HepG2 (cell line): ENCODE measurements around the gene WWC2. TPM values are rescaled to one million over a fixed set of nuclear protein-coding genes. Genes with fewer than 3 reads are reported as not detected.

Source experiments
- AHR ChIP-seq: IDR thresholded peaks from 2 replicates; pipeline ENCODE4 v1.6.1; 2018; ENCODE audit warnings: missing genetic modification reagents, missing compliant biosample characterization
- DMAP1 ChIP-seq: IDR thresholded peaks from 2 replicates; pipeline ENCODE4 v1.6.1; 2016
- EED ChIP-seq: sonication (generic); formaldehyde crosslinking; IDR thresholded peaks from 2 replicates; pipeline ENCODE4 v1.5.0; 2020; ENCODE audit warnings: mild to moderate bottlenecking, missing genetic modification reagents
- ELF3 ChIP-seq: IDR thresholded peaks from 2 replicates; pipeline ENCODE4 v1.6.1; 2016; ENCODE audit warnings: missing genetic modification reagents, missing compliant biosample characterization
- GLI4 ChIP-seq: sonication (generic); formaldehyde crosslinking; IDR thresholded peaks from 2 replicates; pipeline ENCODE4 v1.5.1; 2020; ENCODE audit warnings: missing genetic modification reagents, mild to moderate bottlenecking, moderate library complexity, borderline replicate concordance
- KDM4B ChIP-seq: sonication (generic); formaldehyde crosslinking; IDR thresholded peaks from 2 replicates; pipeline ENCODE4 v1.4.0; 2020; ENCODE audit warnings: missing genetic modification reagents
- PRMT3 ChIP-seq: sonication (generic); formaldehyde crosslinking; IDR thresholded peaks from 2 replicates; pipeline ENCODE4 v1.8.1; 2022; ENCODE audit warnings: low read depth, mild to moderate bottlenecking, moderate library complexity, missing genetic modification reagents, borderline replicate concordance
- TAF15 ChIP-seq: fragments of 200-400 bp; formaldehyde crosslinking; IDR thresholded peaks from one replicate; pipeline ENCODE4 v1.6.1; 2018; ENCODE audit warnings: mild to moderate bottlenecking, low read depth, low read length; ENCODE audit not compliant: poor library complexity, severe bottlenecking
- YEATS2 ChIP-seq: sonication (generic); formaldehyde crosslinking; IDR thresholded peaks from 2 replicates; pipeline ENCODE4 v1.4.0; 2020; ENCODE audit warnings: missing genetic modification reagents, borderline replicate concordance
- ZFP36L2 ChIP-seq: sonication (generic); formaldehyde crosslinking; IDR thresholded peaks from 2 replicates; pipeline ENCODE4 v1.4.0; 2020; ENCODE audit warnings: missing genetic modification reagents
- ZNF572 ChIP-seq: sonication (generic); formaldehyde crosslinking; IDR thresholded peaks from 2 replicates; pipeline ENCODE4 v1.5.1; 2020; ENCODE audit warnings: mild to moderate bottlenecking, missing genetic modification reagents
- polyA plus RNA-seq, 8 experiments: library from polyadenylated mRNA; depleted of rRNA in 3 of 8; stranded (reverse) in 7 of 8; unstranded in 1 of 8; fragments of >200 nt; fragmentation: Illumina TruSeq in 4 of 8; extraction: Trizol in 4 of 8; gene quantifications; 2 replicates each; pipeline versions ENCODE4 v1.2.1 to v1.2.3, GENCODE V29; 2011 to 2016; ENCODE audit warnings: low read depth in 4 of 8, missing spikeins in 1 of 8, mixed read lengths in 1 of 8; ENCODE audit not compliant: insufficient read depth in 1 of 8
- total RNA-seq, 5 experiments: library from RNA; depleted of rRNA; stranded (reverse); fragments of >200 nt; fragmentation: Illumina TruSeq; extraction: Trizol; gene quantifications; 2 replicates each; pipeline ENCODE4 v1.2.3, GENCODE V29; 2016; ENCODE audit warnings: low read depth in 1 of 5
- TF ChIP-seq, protein P1 (sequence below): sonication (generic); formaldehyde crosslinking; IDR thresholded peaks from 2 replicates; pipeline ENCODE4 v1.9.0; 2022; ENCODE audit warnings: low read depth, missing genetic modification reagents
- TF ChIP-seq, protein P2 (sequence below): sonication (generic); formaldehyde crosslinking; IDR thresholded peaks from 2 replicates; pipeline ENCODE4 v1.4.0; 2020; ENCODE audit warnings: missing genetic modification reagents
- TF ChIP-seq, protein P3 (sequence below): sonication (generic); formaldehyde crosslinking; IDR thresholded peaks from 2 replicates; pipeline ENCODE4 v1.4.0; 2020; ENCODE audit warnings: low read depth, missing genetic modification reagents
- TF ChIP-seq, protein P4 (sequence below): sonication (generic); formaldehyde crosslinking; IDR thresholded peaks from 2 replicates; pipeline ENCODE4 v1.9.0; 2021; ENCODE audit warnings: missing genetic modification reagents, mild to moderate bottlenecking, borderline replicate concordance
- TF ChIP-seq, protein P5 (sequence below): IDR thresholded peaks from 2 replicates; pipeline ENCODE4 v1.6.1; 2012; ENCODE audit warnings: low read length, improper control_type of control experiment

WWC2 gene
- total and polyA plus RNA-seq, 2 of the 13 experiments (the other 11 are each of a cell fraction or from before 2014, with no cell fraction given), result 40.0 to 50.1 TPM

DNA sequence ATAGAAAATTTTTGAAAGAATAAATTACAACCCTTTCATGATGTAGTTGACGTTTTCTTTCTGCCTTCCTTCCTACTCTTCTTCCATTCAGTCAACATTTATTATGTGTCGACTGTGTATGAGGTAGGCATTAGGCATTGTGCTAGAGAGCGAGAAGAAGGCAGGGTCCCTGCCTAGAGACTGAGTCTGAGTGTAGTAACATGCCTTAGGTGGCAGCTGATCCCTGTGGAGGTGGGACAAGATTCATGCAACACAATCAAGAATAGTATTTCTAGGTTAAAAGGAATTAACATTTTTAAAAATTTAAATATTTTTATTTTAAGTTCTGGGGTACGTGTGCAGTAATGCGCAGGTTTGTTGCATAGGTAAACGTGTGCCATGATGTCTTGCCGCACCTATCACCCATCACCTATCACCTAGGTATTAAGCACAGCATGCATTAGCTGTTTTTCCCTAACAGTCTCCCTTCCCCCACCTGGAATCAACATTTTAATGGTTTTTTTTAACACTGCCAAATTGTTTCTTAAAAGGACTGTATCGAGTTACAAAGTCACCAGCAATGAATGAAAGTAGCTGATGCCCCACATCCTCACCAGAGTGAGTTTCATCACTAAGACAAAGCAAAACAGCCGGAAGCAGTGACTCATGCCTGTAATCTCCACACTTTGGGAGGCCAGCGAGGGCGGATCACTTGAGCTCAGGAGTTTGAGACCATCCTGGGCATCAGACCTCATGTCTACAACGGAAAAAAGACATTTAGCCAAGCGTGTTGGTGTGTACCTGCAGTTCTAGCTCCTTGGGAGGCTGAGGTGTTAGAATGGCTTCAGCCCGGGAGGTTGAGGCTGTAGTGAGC, 84.0 kb downstream of the WWC2 start (continued):
- TF ChIP-seq, protein P1, sequence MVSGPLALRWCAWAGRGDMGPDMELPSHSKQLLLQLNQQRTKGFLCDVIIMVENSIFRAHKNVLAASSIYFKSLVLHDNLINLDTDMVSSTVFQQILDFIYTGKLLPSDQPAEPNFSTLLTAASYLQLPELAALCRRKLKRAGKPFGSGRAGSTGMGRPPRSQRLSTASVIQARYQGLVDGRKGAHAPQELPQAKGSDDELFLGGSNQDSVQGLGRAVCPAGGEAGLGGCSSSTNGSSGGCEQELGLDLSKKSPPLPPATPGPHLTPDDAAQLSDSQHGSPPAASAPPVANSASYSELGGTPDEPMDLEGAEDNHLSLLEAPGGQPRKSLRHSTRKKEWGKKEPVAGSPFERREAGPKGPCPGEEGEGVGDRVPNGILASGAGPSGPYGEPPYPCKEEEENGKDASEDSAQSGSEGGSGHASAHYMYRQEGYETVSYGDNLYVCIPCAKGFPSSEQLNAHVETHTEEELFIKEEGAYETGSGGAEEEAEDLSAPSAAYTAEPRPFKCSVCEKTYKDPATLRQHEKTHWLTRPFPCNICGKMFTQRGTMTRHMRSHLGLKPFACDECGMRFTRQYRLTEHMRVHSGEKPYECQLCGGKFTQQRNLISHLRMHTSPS (CRISPR knock-in tag), result no peak
- TF ChIP-seq, protein P2, sequence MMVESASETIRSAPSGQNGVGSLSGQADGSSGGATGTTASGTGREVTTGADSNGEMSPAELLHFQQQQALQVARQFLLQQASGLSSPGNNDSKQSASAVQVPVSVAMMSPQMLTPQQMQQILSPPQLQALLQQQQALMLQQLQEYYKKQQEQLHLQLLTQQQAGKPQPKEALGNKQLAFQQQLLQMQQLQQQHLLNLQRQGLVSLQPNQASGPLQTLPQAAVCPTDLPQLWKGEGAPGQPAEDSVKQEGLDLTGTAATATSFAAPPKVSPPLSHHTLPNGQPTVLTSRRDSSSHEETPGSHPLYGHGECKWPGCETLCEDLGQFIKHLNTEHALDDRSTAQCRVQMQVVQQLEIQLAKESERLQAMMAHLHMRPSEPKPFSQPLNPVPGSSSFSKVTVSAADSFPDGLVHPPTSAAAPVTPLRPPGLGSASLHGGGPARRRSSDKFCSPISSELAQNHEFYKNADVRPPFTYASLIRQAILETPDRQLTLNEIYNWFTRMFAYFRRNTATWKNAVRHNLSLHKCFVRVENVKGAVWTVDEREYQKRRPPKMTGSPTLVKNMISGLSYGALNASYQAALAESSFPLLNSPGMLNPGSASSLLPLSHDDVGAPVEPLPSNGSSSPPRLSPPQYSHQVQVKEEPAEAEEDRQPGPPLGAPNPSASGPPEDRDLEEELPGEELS, result peak; percentile 68
- TF ChIP-seq DMAP1 (CRISPR knock-in tag) (no peak), ELF3 (CRISPR knock-in tag) (peak; percentile 71), TAF15 (no peak), ZFP36L2 (CRISPR knock-in tag) (no peak), ZNF572 (no peak), KDM4B (CRISPR knock-in tag) (0 out of 2 replicates have a peak, but pooled peaks have one; percentile 55), YEATS2 (CRISPR knock-in tag) (no peak), EED (CRISPR knock-in tag) (no peak), AHR (no peak), GLI4 (no peak), PRMT3 (no peak)
- TF ChIP-seq, protein P3, sequence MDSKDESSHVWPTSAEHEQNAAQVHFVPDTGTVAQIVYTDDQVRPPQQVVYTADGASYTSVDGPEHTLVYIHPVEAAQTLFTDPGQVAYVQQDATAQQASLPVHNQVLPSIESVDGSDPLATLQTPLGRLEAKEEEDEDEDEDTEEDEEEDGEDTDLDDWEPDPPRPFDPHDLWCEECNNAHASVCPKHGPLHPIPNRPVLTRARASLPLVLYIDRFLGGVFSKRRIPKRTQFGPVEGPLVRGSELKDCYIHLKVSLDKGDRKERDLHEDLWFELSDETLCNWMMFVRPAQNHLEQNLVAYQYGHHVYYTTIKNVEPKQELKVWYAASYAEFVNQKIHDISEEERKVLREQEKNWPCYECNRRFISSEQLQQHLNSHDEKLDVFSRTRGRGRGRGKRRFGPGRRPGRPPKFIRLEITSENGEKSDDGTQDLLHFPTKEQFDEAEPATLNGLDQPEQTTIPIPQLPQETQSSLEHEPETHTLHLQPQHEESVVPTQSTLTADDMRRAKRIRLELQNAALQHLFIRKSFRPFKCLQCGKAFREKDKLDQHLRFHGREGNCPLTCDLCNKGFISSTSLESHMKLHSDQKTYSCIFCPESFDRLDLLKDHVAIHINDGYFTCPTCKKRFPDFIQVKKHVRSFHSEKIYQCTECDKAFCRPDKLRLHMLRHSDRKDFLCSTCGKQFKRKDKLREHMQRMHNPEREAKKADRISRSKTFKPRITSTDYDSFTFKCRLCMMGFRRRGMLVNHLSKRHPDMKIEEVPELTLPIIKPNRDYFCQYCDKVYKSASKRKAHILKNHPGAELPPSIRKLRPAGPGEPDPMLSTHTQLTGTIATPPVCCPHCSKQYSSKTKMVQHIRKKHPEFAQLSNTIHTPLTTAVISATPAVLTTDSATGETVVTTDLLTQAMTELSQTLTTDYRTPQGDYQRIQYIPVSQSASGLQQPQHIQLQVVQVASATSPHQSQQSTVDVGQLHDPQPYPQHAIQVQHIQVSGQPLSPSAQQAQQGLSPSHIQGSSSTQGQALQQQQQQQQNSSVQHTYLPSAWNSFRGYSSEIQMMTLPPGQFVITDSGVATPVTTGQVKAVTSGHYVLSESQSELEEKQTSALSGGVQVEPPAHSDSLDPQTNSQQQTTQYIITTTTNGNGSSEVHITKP (CRISPR knock-in tag), result no peak
- TF ChIP-seq, protein P4, sequence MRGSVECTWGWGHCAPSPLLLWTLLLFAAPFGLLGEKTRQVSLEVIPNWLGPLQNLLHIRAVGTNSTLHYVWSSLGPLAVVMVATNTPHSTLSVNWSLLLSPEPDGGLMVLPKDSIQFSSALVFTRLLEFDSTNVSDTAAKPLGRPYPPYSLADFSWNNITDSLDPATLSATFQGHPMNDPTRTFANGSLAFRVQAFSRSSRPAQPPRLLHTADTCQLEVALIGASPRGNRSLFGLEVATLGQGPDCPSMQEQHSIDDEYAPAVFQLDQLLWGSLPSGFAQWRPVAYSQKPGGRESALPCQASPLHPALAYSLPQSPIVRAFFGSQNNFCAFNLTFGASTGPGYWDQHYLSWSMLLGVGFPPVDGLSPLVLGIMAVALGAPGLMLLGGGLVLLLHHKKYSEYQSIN (CRISPR knock-in tag), result no peak
- TF ChIP-seq, protein P5, sequence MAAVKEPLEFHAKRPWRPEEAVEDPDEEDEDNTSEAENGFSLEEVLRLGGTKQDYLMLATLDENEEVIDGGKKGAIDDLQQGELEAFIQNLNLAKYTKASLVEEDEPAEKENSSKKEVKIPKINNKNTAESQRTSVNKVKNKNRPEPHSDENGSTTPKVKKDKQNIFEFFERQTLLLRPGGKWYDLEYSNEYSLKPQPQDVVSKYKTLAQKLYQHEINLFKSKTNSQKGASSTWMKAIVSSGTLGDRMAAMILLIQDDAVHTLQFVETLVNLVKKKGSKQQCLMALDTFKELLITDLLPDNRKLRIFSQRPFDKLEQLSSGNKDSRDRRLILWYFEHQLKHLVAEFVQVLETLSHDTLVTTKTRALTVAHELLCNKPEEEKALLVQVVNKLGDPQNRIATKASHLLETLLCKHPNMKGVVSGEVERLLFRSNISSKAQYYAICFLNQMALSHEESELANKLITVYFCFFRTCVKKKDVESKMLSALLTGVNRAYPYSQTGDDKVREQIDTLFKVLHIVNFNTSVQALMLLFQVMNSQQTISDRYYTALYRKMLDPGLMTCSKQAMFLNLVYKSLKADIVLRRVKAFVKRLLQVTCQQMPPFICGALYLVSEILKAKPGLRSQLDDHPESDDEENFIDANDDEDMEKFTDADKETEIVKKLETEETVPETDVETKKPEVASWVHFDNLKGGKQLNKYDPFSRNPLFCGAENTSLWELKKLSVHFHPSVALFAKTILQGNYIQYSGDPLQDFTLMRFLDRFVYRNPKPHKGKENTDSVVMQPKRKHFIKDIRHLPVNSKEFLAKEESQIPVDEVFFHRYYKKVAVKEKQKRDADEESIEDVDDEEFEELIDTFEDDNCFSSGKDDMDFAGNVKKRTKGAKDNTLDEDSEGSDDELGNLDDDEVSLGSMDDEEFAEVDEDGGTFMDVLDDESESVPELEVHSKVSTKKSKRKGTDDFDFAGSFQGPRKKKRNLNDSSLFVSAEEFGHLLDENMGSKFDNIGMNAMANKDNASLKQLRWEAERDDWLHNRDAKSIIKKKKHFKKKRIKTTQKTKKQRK, result no peak
